Skin of body (tissue), 2 donors: ENCODE data around the gene CIC. TPM values are rescaled to one million over a fixed set of nuclear protein-coding genes. Genes with fewer than 3 reads are reported as not detected.

Experiments
- DNase-seq: peaks from one replicate; lab custom pipeline; 2025; lab: John Stamatoyannopoulos, UW
- total RNA-seq: library from RNA; depleted of rRNA; stranded (reverse); fragments of >200 nt; gene quantifications from one replicate; pipeline ENCODE4 v1.2.3, GENCODE V29; 2014

CIC gene
- total RNA-seq, 1 donor from 2014 or later, result 22.4 TPM

DNA sequence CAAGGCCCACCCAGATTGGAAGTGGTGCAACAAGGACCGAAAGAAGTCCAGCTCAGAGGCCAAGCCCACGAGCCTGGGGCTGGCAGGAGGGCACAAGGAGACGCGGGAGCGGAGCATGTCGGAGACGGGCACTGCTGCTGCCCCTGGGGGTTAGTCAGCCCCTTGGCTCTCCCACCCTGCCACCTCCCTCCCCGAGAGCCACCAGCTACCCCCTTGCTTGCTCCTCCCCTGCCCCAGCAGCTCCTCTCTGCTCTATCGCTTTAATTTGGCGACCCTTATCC is 18.7 kb downstream of the CIC start:
- DNase-seq, result no peak

DNA sequence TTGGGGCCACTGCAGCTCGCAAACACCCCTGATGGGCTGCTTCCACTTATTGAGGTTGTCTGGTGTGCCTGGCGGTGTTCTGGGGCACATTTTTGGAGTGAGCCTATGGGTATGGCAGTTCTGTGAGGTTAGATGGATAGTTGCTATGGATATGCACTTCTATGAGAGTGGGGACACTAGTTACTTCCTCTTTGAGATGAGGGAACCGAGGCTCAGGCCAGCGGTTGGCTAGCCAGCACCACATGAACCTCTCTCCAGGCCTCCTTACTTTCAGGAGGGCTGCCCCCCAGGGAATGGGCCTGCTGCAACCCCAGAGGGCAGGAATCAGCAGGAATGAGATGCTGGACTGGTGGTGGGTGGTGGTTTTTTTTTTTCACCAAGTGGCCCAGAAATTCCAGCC is 19.3 kb downstream of the CIC start:
- DNase-seq, result no peak

DNA sequence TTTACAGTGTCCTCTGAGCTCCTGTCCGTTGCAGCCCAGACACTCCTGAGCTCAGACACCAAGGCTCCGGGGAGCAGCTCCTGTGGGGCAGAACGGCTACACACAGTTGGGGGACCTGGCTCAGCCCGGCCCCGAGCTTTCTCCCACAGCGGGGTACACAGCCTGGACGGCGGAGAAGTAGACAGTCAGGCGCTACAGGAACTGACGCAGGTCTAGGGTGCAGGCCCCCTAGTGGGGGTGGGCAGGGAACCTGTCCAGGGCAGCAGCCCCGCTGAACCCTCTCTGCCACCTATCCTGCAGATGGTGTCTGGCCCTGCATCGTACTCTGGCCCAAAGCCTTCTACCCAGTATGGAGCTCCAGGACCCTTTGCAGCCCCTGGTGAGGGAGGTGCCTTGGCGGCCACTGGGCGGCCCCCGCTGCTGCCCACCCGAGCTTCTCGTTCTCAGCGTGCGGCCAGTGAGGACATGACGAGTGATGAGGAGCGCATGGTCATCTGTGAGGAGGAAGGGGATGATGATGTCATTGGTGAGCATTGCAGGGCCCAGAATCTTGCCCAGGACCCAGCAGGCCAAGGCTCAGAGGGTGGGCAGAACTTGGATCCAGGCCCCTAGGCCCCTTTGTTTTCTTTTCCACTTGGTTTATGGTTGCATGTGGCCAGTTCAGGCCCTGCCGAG is 20.0 kb downstream of the CIC start:
- no peak for DNase-seq

DNA sequence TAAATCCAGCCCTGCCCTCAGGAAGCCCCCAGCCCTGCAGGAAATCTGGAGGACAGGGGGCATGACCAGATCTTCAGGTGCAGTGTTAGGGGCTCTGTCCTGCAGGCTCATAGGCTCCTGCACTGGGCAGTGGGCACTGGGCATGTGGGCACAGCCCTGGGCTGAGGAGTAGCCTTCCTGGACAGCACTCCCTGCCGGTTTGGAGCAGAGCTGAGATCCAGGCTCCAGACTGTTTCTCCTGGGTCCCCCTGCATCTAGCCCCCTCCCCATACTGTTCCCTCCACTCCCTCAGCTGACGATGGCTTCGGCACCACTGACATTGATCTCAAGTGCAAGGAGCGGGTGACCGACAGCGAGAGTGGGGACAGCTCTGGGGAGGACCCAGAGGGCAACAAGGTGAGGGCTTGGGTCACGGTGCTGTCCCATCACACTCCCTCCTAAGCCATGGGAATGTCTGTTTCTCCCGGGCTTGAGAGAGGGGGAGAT is 20.5 kb downstream of the CIC start:
- no peak for DNase-seq

DNA sequence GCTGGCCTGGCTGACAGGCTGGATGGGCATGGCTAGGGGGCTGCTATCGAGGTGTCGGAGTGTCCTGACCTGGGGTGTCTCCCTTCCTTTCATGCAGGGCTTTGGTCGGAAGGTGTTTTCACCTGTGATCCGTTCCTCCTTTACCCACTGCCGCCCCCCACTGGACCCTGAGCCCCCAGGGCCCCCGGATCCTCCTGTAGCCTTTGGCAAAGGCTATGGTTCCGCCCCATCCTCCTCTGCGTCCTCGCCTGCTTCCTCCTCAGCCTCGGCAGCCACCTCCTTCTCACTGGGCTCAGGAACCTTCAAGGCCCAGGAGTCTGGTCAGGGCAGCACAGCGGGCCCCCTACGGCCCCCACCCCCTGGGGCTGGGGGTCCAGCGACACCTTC is 21.1 kb downstream of the CIC start:
- no peak for DNase-seq

DNA sequence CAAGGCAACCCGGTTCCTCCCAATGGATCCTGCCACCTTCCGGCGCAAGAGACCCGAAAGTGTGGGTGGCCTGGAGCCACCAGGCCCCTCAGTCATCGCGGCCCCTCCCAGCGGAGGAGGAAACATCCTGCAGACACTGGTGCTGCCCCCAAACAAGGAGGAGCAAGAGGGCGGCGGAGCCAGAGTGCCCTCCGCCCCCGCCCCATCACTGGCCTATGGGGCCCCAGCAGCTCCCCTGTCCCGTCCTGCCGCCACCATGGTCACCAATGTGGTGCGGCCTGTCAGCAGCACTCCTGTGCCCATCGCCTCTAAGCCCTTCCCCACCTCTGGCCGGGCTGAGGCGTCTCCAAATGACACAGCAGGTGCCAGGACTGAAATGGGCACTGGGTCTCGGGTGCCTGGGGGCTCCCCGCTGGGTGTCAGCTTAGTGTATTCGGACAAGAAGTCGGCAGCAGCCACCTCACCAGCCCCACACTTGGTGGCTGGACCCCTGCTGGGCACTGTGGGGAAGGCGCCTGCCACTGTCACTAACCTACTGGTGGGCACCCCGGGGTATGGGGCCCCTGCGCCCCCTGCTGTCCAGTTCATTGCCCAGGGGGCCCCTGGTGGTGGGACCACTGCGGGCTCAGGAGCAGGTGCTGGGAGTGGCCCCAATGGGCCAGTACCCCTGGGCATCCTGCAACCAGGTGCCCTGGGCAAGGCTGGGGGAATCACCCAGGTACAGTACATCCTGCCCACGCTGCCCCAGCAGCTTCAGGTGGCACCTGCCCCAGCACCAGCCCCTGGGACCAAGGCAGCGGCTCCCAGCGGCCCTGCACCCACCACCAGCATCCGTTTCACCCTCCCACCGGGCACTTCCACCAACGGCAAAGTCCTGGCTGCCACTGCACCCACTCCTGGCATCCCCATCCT is 21.7 kb downstream of the CIC start:
- no peak for DNase-seq

DNA sequence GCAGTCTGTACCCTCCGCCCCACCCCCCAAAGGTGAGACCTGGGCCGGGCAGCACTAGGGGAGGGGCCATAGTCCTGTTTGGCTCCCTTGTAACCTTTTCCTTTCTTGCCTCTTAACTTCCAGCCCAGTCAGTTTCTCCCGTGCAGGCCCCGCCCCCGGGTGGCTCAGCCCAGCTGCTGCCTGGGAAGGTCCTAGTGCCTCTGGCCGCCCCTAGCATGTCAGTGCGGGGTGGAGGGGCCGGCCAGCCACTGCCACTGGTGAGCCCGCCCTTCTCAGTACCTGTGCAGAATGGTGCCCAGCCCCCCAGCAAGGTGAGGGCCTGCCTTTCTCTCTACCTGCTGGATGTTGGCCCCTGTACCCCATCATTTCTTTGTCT is 22.4 kb downstream of the CIC start:
- no peak for DNase-seq

DNA sequence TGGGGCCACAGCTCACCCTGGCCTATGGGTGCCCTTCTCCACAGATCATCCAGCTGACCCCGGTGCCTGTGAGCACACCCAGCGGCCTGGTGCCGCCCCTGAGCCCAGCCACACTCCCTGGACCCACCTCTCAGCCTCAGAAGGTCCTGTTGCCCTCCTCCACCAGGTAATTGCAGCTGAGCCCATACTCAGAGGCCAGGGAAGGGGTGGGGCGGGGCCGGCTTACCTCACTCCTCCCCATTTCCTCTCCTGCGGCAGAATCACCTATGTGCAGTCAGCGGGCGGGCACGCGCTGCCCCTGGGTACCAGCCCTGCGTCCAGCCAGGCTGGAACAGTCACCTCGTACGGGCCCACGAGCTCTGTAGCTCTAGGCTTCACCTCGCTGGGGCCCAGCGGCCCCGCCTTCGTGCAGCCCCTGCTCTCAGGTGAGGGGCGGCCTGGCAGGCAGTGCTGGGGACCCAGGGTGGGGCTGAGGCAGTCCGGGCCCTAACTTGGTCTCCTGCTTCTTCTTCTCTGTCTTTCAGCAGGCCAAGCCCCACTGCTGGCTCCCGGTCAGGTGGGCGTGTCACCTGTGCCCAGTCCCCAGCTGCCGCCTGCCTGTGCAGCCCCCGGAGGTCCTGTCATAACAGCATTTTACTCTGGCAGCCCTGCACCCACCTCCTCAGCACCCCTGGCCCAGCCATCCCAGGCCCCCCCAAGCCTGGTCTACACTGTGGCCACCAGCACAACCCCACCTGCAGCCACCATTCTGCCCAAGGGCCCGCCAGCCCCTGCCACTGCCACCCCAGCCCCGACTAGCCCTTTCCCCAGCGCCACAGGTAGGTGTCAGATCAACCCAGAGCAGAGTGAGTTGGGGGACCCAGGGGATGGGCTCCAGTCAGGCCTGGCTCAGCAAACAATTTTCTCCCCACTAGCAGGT is 23.2 kb downstream of the CIC start:
- DNase-seq, result no peak

DNA sequence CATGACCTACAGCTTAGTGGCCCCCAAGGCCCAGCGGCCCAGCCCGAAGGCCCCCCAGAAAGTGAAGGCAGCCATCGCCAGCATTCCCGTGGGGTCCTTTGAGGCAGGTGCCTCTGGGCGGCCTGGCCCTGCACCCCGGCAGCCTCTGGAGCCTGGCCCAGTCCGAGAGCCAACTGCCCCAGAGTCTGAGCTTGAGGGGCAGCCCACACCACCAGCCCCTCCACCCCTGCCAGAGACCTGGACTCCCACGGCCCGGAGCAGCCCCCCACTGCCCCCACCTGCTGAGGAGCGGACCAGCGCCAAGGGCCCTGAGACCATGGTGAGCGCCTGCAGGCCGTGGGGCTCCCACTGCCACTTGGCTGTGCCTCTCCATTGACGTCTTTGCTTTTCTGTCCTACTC is 23.9 kb downstream of the CIC start:
- DNase-seq, result no peak

DNA sequence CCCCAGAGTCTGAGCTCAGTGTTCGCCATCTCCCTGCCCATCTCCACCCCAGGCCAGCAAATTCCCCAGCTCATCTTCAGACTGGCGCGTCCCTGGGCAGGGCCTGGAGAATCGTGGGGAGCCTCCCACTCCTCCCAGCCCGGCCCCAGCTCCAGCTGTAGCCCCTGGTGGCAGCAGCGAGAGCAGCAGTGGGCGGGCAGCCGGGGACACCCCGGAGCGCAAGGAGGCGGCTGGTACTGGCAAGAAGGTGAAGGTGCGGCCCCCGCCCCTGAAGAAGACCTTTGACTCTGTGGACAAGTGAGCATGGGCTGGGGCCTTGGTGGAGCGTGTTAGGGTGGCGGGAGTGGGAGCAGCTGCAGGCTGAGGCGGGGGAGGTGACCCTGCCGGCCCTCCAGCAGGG is 24.5 kb downstream of the CIC start:
- DNase-seq, result no peak

DNA sequence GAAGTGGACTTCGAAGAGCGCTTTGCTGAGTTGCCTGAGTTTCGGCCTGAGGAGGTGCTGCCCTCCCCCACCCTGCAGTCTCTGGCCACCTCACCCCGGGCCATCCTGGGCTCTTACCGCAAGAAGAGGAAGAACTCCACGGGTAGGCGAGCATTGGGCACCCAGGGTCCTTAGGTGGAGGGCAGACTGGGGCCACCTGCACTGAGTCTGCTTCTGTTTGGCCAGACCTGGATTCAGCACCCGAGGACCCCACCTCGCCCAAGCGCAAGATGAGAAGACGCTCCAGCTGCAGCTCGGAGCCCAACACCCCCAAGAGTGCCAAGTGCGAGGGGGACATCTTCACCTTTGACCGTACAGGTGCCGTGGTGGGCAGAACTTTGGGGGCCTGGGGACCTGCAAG is 24.9 kb downstream of the CIC start:
- DNase-seq, result no peak

DNA sequence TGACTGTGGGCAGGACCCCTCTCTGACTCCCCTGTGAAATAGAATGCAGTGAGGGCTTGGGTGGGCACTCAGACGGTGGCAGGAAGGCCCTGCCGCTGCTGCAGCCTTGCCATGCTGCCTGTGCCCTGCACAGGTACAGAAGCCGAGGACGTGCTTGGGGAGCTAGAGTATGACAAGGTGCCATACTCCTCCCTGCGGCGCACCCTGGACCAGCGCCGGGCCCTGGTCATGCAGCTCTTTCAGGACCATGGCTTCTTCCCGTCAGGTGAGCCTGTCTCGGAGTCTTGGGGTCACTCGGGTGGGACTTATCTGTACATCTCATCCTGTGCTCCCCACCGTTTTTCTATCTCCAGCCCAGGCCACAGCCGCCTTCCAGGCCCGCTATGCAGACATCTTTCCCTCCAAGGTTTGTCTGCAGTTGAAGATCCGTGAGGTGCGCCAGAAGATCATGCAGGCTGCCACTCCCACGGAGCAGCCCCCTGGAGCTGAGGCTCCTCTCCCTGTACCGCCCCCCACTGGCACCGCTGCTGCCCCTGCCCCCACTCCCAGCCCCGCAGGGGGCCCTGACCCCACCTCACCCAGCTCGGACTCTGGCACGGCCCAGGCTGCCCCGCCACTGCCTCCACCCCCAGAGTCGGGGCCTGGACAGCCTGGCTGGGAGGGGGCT is 25.6 kb downstream of the CIC start:
- no peak for DNase-seq

DNA sequence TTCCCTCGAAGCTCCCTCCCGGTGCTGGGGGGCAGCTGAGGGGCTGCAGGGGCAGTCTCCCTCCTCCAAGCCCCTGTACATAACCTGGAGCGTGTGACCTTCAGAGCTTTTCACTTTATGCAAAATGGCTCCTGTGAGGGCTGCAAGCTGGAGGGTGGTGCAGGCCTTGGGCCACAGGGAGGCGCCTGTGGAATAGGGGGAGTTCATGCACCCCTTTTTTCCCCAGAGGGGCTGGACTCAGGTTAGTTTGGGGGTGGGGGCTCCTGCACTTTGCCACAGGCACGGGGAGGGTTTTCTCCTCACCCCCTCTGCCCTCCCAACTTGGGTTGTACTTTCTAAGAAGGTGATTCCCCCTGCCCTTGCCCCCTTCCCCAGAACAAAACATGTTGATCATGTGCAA is 26.3 kb downstream of the CIC start:
- DNase-seq, result no peak

DNA sequence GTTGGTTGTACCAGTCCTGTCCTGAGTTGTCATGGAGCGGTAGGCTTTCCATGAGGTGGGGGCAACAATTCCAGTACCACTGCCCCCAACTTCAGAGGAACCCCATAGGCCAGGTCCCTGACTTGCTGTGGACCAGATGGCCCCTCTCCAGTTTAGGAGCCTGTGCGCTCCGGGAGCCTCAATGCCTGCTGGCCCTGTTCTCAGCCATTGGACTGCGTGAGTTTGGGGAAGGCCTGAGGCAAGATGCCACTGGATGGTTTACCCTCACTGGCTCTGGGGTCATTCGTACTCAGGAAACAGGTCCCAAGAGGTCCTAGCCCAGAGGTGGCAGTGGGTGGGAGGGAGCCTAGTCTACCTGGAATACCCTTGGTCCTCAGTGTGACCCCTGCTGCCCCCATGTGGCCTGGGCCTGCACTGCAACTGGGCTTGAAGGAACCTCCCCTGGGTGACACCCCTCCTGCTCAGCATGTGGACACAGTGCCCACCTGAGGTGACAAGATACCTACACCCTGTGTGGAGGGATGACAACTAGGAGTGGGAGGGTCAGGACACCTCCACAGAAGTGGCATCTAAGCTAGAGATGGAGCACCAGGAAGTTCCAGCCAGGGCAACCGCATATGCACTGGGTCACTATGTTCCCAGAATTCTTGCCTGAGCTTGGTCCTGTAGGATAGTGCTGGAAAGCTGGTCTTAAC is 26.9 kb downstream of the CIC start:
- no peak for DNase-seq

DNA sequence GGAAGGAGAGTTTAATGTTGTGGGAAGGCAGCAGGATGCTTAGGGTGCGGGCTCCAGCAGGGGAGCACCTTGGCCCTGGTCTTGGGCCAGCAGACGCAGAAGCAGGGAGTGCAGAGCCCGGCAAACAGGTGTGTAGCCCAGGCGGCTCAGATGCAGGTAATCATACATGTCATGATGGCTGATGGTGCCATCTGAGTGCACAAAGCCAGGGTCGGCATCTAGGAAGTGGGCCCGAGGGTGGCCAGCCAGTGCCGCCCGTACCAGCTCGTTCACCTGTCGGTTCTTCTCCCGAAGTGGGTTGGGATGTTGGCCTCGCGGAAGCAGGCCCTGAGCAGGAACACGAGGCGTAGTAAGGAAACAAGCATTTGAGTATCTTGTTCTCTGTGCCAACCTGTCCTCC is 28.0 kb downstream of the CIC start:
- DNase-seq, result no peak

DNA sequence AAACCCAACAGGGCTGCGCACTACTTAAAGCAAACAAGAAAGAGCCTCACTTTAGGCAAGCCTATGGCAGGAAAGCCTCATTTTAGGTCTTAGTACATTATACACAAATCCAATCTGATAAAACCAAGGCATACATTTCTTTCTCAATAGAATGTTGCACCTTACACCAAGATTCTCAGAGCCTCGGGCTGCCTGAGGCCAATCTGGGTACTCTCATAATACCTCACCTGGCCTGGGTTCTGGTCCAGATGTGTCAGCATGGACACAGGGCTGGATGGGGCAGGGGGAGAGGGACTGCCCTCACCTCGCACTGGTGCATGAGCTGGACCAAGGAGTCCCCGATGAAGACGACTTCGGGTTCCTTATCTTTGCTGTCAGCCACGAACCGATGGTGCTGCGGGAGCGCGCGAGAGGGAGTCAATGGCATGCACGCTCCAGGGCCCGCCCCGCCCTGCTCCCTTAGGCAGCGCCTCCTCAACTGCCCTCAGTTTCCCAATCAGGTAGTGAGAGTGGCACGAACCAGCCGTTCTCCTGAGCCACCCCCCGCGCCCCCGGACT is 32.7 kb downstream of the CIC start, which contains the start of gene PRR19:
PRR19 (plus strand) TSS at position 487 of the 558 bp plus-strand sequence. CDS start 7,453 bp downstream, outside the sequence.
- no peak for DNase-seq

DNA sequence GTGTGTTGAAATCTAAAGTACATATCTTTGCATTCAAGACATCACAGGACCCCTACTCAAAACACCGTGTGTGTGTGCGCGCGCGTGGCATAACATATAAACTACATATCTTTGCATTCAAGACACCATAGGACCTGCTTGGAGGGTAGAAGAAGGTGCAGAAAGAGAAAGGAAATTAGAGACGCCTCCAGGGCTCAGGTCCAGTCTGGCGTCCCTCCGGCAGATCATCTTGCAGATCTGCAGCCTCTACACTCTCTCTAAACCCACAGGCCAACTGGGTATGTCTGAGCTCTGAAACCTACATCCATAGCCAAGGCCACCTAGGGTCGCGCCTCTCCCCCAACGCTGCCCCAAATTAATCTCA is 34.0 kb downstream of the CIC start:
- DNase-seq, result no peak

DNA sequence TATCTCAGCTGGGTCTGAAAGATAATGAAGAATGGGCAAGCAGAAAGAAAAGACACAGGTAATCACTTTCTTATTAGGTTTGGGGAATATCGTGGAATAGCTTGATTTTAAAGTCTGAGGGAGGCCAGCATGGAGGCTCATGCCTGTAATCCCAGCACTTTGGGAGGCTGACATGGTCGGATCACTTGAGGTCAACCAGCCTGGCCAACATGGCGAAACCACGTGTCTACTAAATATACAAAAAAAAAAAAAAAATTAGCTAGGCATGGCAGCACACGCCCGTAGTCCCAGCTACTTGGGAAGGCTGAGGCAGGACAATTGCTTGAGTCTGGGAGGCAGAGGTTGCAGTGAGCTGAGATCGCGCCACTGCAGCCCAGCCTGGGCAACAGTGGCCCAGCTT is 34.8 kb downstream of the CIC start:
- DNase-seq, result no peak

DNA sequence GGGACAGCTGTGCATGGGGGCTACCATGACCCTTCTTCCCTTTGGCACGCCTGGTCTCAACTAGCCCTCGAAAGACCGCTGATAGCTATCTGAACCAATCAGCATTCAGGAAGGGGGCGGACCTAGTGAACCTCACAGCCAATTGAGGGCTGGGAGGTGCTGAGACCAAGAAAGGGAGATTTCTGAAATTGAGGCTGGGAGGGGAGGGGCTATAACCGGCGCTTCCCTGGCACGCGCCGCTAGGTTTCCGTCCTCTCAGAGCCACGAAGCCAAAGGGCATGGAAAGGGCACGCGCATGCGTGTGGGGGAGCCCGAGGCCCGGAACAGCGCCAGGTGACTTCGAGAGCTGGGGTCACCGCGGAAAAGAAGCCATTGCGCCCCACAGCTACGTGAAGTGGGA is 37.6 kb downstream of the CIC start:
- no peak for DNase-seq

DNA sequence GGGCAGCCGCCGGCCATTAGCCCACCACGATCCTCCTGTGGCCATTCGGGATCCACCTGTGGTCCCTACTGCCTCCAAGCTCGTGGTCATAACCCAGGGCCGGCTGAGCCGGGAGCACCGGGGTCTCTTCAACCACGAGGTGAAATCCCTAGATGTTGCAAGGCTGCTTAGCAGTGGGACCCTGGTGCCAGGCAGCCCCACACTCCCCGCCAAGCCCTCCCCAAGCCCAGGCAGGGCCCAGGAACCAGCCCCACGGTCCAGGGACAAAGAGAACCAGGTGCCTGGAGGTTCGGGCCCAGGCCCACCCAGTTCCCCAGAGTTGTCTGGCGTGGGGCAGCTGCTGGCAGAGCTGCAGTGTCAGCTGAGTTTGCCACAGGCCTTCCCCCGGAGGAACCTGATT is 40.6 kb downstream of the CIC start:
- DNase-seq, result no peak

DNA sequence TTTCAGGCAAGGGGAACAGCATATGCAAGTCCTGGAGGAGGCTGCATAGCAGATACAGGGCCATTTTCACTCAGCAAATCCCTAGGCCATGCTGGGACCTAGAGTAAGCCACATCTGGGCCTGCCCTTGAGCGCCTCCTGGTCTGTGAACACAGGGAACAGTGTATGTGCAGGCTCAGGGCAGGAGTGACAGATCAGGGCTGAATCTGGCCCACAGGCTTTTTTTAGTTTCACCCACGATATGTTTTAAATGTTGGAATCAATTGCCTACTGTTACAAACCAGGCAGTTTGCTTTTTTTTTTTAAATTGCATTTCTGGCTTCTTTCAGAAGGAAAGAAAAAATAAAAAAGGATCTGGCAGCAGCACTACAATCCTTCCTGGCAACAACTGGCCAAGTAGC is 42.6 kb downstream of the CIC start:
- no peak for DNase-seq
